ENCODE measurements around the gene FGFR3.

The FGFR3 gene

DNA sequence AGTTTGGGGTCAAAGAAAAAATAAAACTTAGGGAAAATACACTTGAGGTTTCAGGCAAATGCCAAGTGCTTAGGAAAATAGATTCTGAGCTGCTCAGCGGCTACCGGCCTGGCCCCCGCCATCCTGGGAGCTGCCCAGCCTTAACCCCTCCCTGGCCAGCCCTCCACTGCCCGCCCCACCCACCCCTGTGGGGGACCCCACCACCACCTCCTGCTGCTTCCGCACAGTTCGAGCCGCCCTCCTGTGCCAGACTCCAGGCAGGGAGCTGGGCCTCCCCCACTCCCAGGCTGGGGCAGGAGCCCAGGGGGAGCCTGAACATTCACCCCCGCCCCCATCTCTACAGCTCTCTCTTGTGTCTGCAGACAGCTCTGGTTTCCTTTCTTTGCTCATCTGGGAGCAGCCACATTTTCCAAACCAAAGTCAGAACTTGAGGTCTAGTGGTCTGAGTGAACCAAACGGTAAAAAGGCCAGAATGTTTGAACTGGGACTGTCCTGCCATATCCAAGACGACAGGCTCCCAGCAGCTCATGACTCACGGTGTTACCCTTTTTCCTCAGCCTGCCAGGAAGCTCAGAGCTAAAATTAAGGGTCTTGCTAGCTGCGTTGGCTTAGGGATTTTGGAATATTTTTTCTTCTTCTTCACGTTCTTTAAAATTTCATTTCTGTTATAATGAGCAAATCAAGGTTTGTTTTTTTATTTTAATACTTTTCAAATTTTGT, 4.7 kb upstream of the FGFR3 start:
- no peak for DNase-seq (ENCODE audit: low read depth)

DNA sequence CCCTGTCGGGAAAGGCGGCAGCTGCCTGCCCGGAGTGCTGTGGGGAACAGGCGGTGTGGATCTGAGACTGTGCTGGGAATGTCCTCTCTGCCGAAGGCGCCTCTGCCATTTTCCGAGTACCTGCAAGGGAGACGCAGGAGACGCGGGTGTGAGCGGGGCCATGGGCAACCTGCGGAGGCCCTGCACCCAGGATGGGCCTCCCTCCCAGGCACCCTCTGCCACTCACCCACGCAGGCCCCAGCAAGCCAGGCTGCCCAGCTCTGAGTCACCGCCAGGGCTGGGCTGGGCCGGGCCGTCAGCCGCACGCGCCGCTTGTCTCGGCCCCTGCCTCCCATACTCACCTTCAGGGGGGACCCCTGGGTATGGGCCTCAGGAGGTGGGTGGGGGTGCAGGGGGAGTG, 3.5 kb upstream of the FGFR3 start:
- DNase-seq (ENCODE audit: low read depth), result no peak

- no peak for DNase-seq (ENCODE audit: low read depth)
These were observed 3.1 kb upstream of the FGFR3 start for GRCh38 chr4:1790005-1790404.

DNA sequence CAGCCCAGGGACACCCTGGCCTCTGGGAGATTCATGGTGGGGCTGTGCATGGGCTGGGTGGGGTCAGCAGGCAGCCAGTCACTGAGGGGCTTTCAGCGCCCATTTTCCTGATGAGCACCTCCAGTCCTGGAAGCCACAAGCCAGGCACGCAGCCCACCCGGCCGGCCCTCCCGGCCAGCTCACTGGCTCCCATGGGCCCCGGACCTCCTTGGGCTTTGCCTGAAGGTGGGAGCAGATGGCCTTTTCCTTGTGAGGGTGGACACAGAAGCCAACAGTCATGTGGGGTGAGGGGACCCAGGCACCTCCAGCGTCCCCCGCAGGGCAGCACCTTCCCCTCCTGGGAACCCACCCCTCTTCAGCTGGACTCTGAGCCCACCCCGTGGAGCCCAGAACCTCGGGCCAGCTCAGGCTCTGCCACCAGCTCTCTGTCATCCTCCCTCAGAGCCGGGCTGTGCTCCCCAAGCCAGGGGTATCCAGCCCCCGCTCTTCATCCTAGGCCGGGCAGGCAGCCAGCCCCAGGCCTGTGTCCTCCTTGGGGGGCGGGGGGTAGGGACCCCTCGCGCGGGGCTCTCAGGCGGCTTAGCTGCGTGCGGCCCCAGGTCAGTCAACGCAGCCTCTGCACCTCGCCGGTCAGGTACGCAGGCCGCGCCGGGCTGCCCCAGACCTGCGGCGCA, 798 bp upstream of the FGFR3 start:
- no peak for DNase-seq (ENCODE audit: low read depth)

DNA sequence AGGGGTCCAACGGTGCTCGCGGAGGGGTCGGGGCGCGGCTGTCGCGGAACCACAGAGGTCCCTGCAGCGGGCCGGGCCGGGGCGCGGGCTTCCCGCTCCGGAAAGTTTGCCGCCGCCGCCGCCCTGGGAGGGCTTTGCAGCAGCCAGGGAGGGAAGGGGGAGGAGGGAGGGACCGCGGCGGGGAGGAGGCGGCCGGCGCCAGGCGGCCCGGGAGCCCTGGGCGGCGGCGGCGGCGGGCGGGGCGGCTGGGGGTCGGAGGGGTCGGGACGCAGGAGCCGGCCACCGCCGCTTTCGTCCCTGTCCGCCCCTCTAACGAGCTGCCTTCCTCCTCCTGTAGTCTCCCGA, 375 bp downstream of the FGFR3 start:
- DNase-seq (ENCODE audit: low read depth), result no peak

GRCh38 chr4:1793940-1794808, 1.1 kb downstream of the FGFR3 start:
- no peak for DNase-seq (ENCODE audit: low read depth)

DNA sequence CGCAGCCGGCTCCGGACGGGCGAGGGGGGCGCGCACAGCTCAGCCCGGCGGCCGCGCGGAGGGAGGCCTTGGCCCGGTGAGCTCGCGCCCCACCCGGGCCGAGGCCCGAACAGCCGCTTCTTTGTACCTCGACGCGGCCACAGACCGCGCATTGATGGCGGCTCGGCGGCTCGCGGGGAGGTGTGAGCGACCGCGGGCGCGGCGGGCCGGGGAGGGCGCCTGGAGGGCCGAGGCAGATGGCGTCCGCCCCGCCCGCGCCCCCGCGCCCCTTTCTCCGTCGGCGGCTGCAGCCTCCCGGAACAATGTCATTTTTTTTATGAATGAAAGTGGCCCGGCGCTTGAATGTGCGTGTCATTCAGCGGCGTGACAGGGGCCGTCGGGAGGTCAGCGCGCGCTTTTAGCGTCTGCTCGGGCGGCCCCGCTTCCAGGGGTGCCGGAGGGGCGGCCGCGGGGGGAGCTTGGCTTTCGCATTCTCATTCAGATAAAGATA, 1.8 kb downstream of the FGFR3 start:
- no peak for DNase-seq (ENCODE audit: low read depth)

DNA sequence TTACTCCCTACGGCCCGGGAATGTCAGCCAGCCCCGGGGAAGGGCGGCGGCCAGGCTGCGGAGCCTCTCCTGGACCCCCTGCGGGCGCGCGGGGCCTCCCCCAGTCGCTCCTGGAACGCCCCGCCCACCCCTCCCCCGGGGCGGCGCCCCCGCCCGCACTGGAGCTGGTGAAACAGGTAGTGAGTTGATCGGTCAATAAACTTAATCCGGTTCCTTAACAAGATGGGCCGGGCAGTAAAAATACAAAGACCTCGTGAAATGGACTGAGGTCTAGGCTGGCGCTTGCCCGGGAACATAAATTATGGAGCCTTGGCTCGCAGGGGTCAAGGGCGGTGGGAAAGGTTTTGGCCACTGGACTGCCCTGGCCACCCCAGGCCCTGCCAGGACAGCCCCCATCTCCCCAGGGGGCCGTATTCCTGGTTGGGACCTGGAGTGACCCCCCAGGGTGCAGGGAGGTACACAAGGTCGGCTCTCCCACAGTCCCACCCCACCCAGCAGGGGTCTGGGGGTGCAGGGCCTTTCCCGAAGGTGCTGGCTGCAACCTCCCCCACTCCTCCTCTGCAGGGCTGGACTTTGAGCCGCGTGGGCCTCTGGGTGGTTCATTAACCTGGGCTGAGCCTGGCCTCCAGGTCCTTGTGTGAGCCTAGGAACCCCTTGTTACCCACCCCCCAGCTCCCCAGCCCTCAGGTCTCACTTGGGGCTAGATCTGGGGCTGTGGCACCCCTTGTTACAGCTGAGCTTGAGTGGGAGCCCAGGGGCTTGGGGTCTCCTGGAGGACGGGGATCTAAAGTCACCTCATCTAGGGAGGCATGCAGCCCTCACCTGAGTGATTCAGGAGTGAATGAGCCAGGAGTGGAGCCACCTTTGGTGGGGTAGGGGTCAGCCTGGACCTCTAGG, 2.5 kb downstream of the FGFR3 start:
- no peak for DNase-seq (ENCODE audit: low read depth)

GRCh38 chr4:1796486-1797204, 3.6 kb downstream of the FGFR3 start:
- no peak for DNase-seq (ENCODE audit: low read depth)

DNA sequence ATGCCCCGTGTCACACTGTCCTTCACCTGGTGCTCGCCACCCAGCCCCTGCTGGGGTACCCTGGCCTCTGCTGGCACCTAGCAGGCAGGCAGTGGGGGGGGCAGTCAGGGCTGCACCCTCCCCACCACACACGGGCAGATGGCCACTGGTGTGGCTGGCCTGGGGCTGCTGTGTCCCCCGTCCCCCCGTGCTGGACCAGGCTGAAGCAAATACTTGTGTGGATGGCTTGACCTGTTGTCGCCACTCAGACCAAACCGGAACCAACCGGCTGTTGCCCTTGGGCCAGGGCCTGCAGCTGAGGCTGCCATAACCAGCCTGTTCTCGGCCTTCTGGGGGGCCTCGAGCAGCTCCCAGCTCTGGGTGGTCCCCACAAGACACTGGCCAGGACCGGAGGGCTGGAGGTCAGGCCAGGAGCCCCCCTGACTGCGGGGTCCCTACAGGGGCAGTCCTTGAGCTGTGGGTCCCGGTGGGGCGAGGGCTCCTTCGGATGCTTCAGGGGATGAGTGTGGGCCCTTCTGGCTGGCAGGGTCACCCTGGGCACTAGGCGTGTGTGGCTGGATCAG, 4.3 kb downstream of the FGFR3 start:
- DNase-seq (ENCODE audit: low read depth), result no peak

DNA sequence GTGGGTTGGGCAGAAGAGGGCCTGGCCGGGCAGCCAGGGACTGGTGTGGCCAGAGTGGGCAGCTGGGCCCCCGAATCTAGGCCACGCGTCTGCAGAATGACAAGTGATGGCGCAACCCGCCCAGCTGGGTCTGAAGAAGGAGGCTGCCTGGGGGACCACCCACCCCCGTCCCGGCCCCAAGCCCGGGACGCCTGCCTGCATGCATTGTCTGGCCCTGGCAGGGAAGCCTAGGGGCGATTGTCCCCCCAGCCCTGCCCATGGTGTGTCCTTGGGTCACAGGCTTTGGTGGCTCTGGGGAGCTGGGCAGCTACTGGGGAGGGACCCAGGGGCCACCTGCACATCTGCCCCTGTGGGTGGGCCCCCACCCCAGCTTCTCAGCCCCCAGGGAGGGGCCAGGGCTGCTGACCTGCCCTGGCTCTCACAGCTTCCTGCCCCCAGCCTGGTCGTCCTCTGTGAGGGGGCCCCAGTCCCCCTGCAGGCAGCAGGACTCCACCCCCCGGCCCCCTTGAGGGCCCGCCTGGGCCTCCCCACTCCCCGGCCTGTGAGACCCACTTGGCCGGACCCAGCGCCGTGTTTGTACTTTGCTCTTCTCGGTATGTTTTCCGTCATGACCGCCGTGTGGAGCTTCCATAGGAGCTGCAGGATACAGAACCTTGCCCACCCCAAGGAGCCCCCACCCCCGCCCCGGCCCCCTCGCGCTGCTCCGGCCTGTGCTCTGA, 4.9 kb downstream of the FGFR3 start:
- DNase-seq (ENCODE audit: low read depth), result no peak

- no peak for DNase-seq (ENCODE audit: low read depth)
These were observed 5.7 kb downstream of the FGFR3 start for GRCh38 chr4:1798580-1799386.

- no peak for DNase-seq (ENCODE audit: low read depth)
These were observed 6.6 kb downstream of the FGFR3 start for GRCh38 chr4:1799387-1800375.

DNA sequence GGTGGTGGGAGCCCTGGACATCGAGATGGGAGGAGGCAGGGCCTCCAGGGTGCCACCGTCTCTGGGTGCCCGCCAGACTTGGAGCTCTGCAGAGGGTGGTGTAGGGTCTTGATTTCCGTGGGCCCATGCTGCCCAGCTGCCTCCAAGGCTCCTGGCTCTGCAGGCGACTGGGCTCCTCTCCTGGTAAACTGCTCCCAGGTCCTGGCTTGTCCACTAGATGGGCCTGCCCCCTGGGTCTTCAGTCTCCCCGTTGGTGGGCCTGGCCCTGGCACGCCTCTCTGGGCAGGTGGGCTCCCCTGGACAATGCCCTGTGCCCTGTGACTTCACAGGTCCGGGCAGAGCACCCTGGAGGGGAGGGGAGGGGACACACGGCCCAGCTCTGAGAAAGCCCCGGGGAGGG, 7.7 kb downstream of the FGFR3 start:
- DNase-seq (ENCODE audit: low read depth), result no peak

GRCh38 chr4:1801286-1801958, 8.3 kb downstream of the FGFR3 start:
- DNase-seq (ENCODE audit: low read depth), result no peak

DNA sequence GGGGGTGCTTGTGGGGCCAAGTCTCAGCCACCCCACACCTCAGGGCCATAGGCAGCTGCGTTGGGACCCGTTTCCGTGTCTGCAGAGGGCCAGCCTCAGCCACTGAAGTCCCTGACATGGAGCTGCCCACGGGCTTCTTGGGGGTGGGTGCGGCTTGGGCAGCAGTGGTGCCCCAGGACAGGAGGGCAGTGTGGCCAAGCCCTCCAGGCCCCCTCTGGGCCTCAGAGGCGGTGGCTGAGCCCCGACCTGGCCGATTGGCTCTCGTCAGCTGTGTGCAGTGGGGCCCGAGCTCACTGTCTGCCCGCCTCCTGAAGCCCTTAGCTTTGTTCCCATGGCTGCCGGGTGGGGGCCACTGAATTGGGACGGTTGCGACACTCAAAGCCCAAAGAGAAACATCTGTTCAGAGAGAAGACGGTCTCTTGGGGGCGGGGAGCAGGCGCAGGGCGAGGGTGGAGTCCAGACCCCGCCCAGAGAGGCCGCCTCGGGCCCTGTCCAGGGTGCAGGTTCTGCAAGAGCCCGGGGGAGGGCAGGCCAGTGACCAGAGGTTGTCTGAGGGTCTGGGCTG, 9.1 kb downstream of the FGFR3 start:
- peak; percentile 33 for DNase-seq (ENCODE audit: low read depth)

Data from GM04504 (cell line).